NCI-H2227 (cell line): Measurements from ENCODE around the gene CITED2.
"Not testable (repeated sequence)": the region's sequence is repeated elsewhere in the genome, so short reads cannot be mapped to it uniquely, and the experiment has no call there.

ENCODE experiments used
- DNase-seq: peaks from one replicate; lab custom pipeline; 2025; ENCODE audit not compliant: unreplicated experiment; lab: John Stamatoyannopoulos, UW

CITED2 gene

GRCh38 chr6:139374357-139375225 is at the start of gene CITED2:
TSS of gene CITED2 (minus strand) at chr6:139374648. CDS start at chr6:139373944, 704 bp downstream.
- peak; percentile 91 for DNase-seq

GRCh38 chr6:139423037-139423703 is 48.7 kb upstream of the CITED2 start:
- DNase-seq: no peak

GRCh38 chr6:139422105-139423036 is 47.9 kb upstream of the CITED2 start:
- no peak for DNase-seq

GRCh38 chr6:139418481-139419132 is 44.2 kb upstream of the CITED2 start:
- DNase-seq: peak; percentile 30

GRCh38 chr6:139416146-139416545 is 41.7 kb upstream of the CITED2 start:
- DNase-seq: no peak

- no peak for DNase-seq
Measured at GRCh38 chr6:139415365-139415764, 40.9 kb upstream of the CITED2 start.

- not testable (repeated sequence) for DNase-seq
Measured at GRCh38 chr6:139412103-139412502, 37.7 kb upstream of the CITED2 start.

- no peak for DNase-seq
Measured at GRCh38 chr6:139409026-139409425, 34.6 kb upstream of the CITED2 start.

GRCh38 chr6:139407718-139408222 is 33.3 kb upstream of the CITED2 start:
- no peak for DNase-seq

- no peak for DNase-seq
Measured at GRCh38 chr6:139406577-139407343, 32.3 kb upstream of the CITED2 start.

GRCh38 chr6:139402876-139403386 is 28.5 kb upstream of the CITED2 start:
- DNase-seq: no peak

- no peak for DNase-seq
Measured at GRCh38 chr6:139398658-139399057, 24.2 kb upstream of the CITED2 start.

GRCh38 chr6:139395891-139396301 is 21.4 kb upstream of the CITED2 start:
- no peak for DNase-seq

GRCh38 chr6:139395371-139395770 is 20.9 kb upstream of the CITED2 start:
- DNase-seq: no peak

- no peak for DNase-seq
Measured at GRCh38 chr6:139394027-139394649, 19.7 kb upstream of the CITED2 start.

GRCh38 chr6:139392794-139393193 is 18.3 kb upstream of the CITED2 start:
- no peak for DNase-seq

GRCh38 chr6:139391709-139392108 is 17.3 kb upstream of the CITED2 start:
- DNase-seq: no peak

GRCh38 chr6:139390447-139390846 is 16.0 kb upstream of the CITED2 start:
- no peak for DNase-seq

- no peak for DNase-seq
Measured at GRCh38 chr6:139388384-139388783, 13.9 kb upstream of the CITED2 start.
